AG08395 (cell line): ENCODE results near the gene RSPRY1.

Experiments used
- DNase-seq: peaks from one replicate; pipeline ENCODE4 v3.0.0; 2012; ENCODE audit warnings: mixed read lengths, low spot score

RSPRY1 gene

DNA sequence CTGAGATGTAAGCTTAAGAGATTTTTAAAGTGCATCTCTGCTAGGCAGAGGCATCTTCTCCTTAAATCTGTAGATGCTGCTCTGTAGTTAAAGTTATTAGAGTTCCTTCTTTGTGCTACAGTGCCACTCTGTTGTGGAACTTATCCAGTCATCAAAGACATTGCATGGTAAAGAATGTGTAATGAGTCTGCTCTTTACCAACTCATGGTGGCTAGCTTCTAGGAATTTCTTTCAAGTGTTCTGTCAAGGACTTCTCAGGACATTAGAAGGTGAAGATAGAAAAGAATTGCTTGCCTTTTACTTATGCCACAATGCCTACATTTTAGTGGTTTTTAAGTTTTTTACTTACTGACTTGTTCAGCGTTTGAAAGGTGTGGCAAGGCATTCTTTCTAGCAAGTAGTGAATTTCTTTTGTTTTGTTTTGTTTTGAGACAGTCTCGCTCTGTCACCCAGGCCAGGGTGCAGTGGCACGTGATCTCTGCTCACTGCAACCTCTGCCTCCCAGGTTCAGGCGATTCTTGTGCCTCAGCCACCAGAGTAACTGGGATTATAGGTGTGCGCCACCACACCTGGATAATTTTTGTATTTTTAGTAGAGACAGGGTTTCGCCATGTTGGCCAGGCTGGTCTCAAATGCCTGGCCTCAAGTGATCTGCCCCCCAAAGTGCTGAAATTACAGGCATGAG, 38.7 kb downstream of the RSPRY1 start:
- DNase-seq = no peak

- DNase-seq = no peak
Measured at GRCh38 chr16:57225978-57226377, 39.8 kb downstream of the RSPRY1 start.

- DNase-seq = no peak
Measured at GRCh38 chr16:57226701-57227621, 40.8 kb downstream of the RSPRY1 start.

- DNase-seq = no peak
Measured at GRCh38 chr16:57229079-57229478, 43.0 kb downstream of the RSPRY1 start.

DNA sequence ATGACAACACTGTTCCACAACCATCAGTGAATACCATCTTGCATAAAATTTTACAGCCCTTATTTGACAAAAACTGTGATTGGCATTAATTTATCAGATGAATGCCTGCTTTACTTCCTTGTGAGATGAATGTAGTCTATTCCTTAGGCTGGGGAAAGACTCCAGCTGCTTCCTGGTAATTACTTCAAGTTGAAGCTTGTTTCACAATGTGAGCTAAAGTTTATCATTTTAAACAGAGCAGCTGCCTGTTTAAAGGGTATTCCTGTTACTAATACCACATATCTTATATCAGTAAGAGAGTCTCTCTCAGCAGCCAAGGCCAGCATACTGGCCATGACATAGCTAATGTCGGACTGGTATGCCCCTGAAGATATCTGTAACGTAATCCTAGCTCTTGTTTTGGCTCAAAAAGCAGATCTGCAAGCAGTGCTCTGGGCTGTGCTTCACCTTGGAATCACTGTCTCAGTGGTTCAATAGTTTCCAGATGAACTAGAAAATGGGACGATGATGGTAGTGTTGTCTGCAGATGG, 45.8 kb downstream of the RSPRY1 start:
- no peak for DNase-seq

- no peak for DNase-seq
Measured at GRCh38 chr16:57233944-57234706, 48.0 kb downstream of the RSPRY1 start.

- DNase-seq = no peak
Measured at GRCh38 chr16:57234707-57235092, 48.6 kb downstream of the RSPRY1 start.

DNA sequence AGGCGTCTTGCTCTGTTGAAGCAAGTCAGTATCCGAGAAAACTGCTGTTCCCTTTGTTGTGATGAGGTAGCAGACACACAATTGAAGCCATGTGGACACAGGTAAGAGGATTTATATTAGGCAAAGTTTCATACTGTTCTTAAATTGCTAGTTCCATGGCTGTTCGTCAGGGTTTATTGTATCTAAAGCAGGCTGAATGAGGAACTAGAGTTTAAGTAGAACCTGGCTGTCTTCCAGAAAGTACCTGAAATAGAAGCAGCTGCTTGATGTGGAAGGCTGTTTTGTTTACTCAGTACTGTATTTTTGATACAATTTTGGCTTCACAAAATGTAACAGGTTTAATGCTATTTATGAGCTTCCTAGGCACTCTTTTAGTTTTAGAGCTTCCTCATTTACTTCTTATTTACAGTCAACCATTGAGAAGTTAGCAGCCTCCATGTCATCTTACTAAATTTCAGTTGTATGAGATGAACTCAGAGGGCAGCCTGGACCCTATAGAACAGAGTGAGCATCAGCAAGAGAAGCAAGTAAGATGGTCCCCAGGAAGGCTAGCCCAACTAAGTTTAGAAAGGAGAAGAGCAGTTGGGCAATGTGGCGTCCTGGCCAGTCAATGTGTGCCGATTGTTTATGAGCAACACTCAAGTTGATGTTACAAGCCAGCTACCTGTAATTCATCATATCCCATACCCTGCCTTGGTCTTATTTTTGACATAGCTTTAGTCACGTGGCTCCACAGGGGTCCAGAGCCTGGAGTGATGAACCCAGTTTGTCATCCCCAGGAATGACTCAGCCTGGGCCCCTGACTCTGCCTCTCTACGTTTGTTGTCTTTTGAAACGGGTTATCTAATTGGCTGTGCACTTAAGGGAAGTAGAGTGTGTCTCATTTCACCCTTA, 49.2 kb downstream of the RSPRY1 start:
- no peak for DNase-seq

GRCh38 chr16:57236022-57236350, 49.9 kb downstream of the RSPRY1 start:
- no peak for DNase-seq

DNA sequence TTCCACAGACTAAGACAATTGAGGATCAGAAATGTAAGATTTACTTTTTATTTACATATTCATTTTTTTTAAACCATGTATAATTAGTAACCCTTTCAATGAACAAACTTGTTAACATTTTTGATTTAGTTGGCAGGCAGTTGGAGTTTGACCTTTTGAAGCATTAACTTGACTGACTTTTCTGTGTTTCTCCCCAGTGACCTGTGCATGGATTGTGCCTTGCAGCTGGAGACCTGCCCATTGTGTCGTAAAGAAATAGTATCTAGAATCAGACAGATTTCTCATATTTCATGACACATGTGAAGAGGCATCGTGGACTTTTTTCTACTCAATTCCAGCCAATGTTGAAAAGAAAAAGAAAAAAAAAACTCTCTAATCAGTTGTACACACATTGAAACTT, 52.6 kb downstream of the RSPRY1 start:
- no peak for DNase-seq

DNA sequence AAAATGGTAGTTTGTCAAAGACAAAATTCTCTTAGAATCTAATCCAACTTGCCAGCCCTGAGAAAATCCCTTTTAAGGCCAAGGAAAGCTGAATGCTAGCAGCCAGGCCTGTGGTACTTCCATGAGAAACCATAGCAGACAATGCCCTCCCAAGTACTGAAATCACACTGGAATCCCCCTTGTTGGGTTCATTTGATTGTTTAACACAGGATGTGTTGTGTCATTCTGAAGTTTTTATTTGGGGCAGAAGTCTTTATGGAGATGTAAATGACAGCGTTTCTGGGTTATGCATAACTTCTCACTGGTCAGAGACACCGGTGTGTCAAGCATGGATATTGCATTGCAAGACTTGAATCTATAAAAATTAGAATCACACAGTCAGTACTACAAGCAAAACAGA, 53.0 kb downstream of the RSPRY1 start:
- no peak for DNase-seq

DNA sequence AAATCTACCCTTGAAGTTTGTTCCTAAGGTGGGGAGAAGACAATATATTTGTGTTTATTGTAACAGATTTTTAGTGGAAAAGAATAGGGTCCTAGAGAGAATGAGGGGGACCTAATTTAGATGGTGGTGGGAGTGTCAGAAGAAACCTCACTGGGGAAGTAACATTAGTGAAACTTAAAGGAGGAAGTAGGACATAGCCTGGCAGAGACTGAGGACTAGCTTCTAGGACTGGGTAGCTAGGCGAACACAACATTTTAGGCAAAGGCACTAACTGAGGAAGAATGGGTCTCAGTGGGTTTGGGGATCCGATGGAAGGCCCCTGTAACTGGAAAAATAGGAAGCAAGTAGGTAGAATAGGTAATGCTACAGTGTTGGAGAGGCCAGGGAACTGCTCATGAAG, 54.7 kb downstream of the RSPRY1 start:
- no peak for DNase-seq

DNA sequence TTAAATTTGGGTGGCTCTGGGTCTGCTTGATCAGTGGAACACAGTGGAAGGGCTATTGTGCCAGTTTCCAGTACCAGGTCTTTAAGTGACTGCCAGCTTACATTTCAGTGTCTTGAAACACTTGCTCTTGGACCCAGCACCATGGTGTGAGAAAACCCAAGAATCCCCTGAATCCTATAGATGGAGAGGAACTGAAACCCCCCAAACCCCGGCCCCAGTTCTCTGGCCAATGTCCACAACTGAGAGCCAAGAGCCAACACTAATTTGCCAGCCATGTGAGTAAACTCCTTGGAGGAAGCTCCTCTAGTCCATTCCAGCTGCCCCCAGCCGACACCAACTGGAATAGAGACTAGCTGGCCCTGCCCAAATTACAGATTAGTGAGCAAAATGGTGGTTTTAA, 56.5 kb downstream of the RSPRY1 start:
- DNase-seq = no peak

GRCh38 chr16:57244463-57244766, 58.3 kb downstream of the RSPRY1 start:
- DNase-seq = no peak

DNA sequence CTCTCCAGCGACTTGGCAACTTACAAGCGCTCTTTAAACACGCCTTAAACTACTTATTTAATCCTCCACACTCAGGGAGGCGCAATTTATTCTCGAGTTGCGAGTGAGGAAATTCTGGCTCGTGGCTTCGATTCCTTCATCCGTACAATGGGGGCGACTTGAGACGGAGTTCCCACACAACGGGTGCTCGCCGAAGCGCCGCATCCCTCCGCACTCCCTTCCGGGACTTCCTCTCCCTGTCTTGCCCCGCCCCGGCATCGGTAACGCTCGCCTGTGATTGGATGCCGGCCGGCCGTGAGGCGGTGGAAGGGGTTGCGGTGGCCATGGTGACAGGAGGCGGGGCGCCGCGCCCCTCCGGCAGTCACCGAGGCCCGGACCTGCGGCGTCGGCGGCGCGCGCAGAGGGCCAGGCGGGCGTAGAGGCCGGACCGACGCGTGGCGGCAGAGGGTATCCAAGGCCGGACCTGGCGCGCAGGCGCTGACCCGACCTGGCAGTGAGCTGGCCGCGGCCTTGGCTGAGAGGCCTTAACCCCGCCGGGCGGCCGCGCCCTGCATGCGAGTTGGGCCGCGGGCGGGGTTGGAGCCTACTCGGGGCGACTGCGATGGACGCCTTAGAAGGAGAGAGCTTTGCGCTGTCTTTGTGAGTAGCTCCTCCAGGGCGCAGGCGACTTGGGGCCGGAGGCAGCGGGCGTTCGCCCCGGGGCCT, 58.8 kb downstream of the RSPRY1 start, which contains the start of gene ARL2BP:
TSS of gene ARL2BP (plus strand) at position 493 of the 705 bp plus-strand sequence. CDS start at position 602, 109 bp downstream.
- DNase-seq = peak; percentile 100

DNA sequence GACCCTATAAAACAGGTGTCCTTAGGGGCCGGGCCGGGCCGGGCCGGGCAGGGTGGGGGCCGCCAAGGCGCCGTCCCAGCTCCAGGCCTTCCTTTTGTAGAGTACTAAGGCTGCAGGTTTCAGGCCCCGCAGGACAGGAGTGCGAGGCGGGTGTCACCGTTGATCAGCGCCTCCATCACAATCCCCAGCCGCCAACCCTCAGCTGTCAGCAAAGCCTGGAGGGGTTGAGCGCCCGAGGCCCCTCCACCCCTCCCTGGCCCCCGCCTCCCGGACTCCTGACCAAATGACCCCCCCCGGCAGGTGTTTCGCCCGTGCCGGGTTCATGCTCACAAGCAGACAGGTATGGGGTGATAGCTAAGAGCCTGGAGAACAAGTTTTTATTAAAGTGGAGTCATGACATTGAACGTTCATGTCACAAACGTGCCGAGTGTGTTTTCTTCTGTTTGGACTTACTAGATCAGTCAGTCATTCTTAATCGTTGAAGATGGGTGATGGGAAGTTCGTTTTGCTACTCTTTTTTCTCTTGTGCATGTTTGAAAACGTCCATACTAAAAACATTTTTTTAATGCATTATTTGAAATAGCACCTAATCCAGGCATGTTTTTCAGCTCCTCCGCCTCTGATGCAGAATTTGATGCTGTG, 59.5 kb downstream of the RSPRY1 start:
- DNase-seq = peak; percentile 26

DNA sequence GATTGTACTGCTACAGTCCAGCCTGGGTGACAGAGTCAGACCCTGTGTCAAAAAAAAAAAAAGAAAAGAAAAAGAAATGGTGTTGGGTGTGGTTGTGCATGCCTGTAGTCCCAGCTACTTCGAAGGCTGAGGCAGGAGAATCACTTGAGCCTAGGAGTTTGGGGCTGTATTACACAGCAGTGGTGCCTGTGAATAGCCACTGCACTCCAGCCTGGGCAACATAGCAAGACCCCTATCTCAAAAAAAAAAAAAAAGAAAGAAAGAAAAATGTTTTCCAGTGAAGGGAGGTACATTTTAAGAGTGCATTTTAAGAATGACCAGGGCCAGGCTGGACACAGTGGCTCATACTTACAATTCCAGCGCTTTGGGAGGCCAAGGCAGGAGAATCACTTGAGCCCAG, 65.2 kb downstream of the RSPRY1 start:
- DNase-seq = no peak

DNA sequence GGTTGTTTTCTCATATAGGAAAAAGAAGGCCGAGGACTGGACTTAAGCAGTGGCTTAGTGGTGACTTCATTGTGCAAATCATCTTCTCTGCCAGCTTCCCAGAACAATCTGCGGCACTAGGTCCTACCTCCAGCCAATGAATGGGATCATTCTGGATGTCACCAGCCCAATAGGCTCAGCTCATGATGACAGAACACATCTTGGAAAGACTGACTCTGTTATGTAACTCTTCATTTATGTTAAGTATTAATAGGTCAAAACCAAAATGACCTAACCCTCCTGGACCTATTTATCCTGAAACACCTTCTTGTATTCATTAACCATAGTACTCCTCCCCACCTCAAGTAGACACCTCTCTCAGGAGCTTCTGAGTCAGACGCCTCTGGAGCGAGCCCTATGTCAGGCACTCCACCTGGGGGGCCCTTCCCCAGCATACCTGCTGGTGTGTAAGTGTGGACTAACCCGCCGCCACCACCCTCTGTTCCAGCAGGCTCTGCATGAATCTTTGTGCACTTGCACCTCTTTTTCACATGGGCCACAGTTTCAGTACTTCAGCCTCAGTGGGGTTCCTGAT, 66.1 kb downstream of the RSPRY1 start:
- no peak for DNase-seq

DNA sequence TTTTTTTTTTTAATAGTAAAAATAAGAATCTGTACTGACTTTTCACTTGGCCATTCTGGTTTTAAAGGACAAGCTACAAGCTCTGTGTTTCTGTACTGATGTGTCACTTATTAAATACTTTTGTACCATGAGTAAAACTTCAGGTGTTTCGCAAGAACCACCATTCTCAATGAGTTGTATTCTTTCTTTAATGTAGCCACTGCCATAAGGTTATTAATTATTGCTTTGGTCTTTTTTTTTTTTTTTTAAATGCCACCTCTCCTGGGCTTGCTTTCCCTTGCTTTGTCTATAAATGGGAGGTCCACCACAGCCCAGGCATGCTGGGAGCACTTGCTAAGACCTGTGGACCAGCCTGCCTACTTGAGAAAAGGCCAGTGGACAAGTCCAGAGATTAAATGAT, 67.3 kb downstream of the RSPRY1 start:
- DNase-seq = no peak
